Osteocyte (in vitro differentiated cells): ENCODE measurements around the gene TRAK1. TPM values are rescaled to one million over a fixed set of nuclear protein-coding genes. Genes with fewer than 3 reads are reported as not detected.
A peak's percentile ranks its signal among the peaks of the same experiment; 100 is the strongest.

Source experiments
- DNase-seq: peaks from one replicate; pipeline ENCODE4 v3.0.0; 2021; ENCODE audit warnings: mixed read lengths; ENCODE audit not compliant: unreplicated experiment; ENCODE audit errors: extremely low spot score
- H3K27ac Mint-ChIP-seq: one replicate; pipeline ENCODE4 v1.8.0; 2021; ENCODE audit warnings: mild to moderate bottlenecking, mixed read lengths; ENCODE audit not compliant: unreplicated experiment
- H3K27me3 Mint-ChIP-seq: one replicate; pipeline ENCODE4 v1.8.0; 2021; ENCODE audit warnings: mixed read lengths; ENCODE audit not compliant: unreplicated experiment
- H3K36me3 Mint-ChIP-seq: one replicate; pipeline ENCODE4 v1.8.0; 2021; ENCODE audit warnings: mixed read lengths; ENCODE audit not compliant: unreplicated experiment
- H3K4me1 Mint-ChIP-seq: one replicate; pipeline ENCODE4 v1.8.0; 2021; ENCODE audit warnings: mixed read lengths; ENCODE audit not compliant: unreplicated experiment
- H3K4me3 Mint-ChIP-seq: one replicate; pipeline ENCODE4 v1.8.0; 2021; ENCODE audit warnings: mild to moderate bottlenecking, moderate library complexity, mixed read lengths; ENCODE audit not compliant: unreplicated experiment
- H3K9me3 Mint-ChIP-seq: one replicate; pipeline ENCODE4 v1.8.0; 2021; ENCODE audit warnings: mixed read lengths; ENCODE audit not compliant: unreplicated experiment
- CTCF ChIP-seq: fragments of 200-600 bp; sonication (generic); IDR thresholded peaks from 2 replicates; pipeline ENCODE4 v1.5.0; 2021; ENCODE audit warnings: antibody characterized with exemption, mild to moderate bottlenecking, moderate library complexity
- total RNA-seq: library from RNA; stranded (reverse); gene quantifications from 2 replicates; pipeline ENCODE4 v1.2.1, GENCODE V29; 2021

Gene TRAK1
- total RNA-seq, 1 donor from 2014 or later: 30.7 TPM

DNA sequence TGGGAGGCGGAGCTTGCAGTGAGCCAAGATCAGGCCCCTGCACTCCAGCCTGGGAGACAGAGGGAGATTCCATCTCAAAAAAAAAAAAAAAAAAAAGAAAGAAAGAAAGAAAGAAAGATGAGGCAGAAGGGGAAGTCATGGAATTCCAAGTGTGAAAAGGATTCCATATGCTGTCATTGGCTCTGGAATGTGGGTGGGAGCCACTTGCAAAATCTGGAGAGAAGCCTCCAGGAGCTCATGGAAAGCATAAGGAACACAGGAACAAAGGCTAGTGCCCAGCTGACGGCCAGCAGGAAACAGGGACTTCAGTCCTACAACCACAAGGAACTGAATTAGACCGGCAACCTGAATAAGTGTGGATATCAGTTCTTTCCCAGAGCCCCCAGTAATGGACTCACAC, 12.5 kb upstream of the TRAK1 start:
- Mint-ChIP-seq H3K36me3 (peaks cover 5% of the 10 kb centered on the region), H3K4me1 (peaks cover 53% of the 10 kb centered on the region), H3K4me3 (no peak overlapping the region), H3K27ac (peak overlapping the region; percentile 52), H3K27me3 (no peaks in the 10 kb centered on the region), H3K9me3 (peaks cover 7% of the 10 kb centered on the region)
- no peak for DNase-seq
- no peak for TF ChIP-seq CTCF

DNA sequence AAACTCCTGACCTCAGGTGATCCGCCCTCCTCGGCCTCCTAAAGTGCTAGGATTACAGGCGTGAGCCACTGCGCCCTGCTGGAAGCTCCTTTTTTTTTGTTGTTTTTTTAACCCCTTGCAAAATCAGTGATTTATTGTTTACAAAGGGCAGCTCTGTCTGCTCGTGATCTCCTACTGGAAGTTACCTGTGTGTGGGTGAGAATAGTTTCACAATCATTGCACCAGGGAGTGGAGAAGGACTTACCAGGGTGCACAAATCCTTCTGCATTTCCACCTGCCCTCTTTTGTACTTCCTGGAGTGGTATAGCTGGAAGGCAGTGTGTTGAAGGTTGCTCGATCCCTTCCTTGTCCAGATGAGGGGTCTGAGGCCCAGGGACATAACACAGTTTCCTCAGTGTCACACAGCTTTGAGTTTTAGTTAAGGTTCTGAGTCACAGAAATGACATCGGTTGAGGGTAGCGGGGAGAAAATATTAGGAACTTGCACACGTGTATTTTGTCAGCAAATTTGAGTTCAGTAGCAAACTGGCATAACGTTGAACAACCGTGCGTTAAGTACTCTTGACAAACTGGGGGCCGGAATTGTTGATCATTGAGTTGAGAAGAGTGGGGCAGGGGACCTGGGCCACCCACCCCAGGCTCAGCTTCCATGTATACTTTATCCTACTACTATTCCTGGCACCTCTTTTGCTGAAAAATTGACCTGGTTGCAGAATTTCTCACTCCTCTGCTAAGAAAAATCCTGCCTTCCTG, 11.3 kb upstream of the TRAK1 start:
- peaks cover 50% of the 10 kb centered on the region for H3K4me1 Mint-ChIP-seq
- no peak for DNase-seq
- H3K27ac Mint-ChIP-seq: peak overlapping the region; percentile 96
- peaks cover 5% of the 10 kb centered on the region for H3K36me3 Mint-ChIP-seq
- H3K4me3 Mint-ChIP-seq: no peak overlapping the region
- H3K9me3 Mint-ChIP-seq: peaks cover 7% of the 10 kb centered on the region
- H3K27me3 Mint-ChIP-seq: no peaks in the 10 kb centered on the region
- no peak for TF ChIP-seq CTCF

- DNase-seq: no peak
- peak overlapping the region; percentile 1 for H3K4me3 Mint-ChIP-seq
- peaks cover 7% of the 10 kb centered on the region for H3K9me3 Mint-ChIP-seq
- no peak for TF ChIP-seq CTCF
- H3K27ac Mint-ChIP-seq: peak overlapping the region; percentile 96
- H3K4me1 Mint-ChIP-seq: peaks cover 53% of the 10 kb centered on the region
- H3K36me3 Mint-ChIP-seq: peaks cover 5% of the 10 kb centered on the region
- H3K27me3 Mint-ChIP-seq: no peaks in the 10 kb centered on the region
Observed at GRCh38 chr3:42080453-42080872, 10.7 kb upstream of the TRAK1 start.

DNA sequence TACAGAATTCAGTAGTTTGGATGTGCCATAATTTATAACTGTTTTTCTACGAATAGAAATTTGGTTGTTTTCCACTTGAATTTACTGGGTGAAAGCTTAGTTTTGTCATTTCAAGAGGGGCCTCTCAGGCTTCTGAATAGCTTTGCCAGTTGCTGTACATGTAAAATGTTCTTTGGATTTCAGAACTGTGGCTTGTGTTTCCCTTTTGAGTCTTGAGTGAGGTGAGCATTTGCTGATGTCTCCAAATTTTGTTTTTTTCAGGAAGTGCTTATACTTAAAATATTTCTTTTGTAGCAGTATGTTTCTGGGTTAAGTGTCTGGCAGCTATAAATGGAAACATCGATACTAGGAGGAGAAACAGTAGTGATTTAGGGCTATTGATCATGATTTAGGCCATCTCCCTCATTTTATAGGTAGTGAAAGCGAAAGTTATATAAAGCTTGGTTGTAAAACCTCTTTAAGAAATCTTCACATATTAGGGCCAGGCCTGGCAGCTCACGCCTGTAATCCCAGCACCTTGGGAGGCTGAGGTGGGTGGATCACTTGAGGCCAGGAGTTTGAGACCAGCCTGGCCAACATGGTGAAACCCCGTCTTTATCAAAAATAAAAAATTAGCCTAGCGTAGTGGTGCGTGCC, 9.2 kb upstream of the TRAK1 start:
- no peak overlapping the region for H3K4me3 Mint-ChIP-seq
- no peaks in the 10 kb centered on the region for H3K27me3 Mint-ChIP-seq
- peaks cover under 1% of the 10 kb centered on the region for H3K9me3 Mint-ChIP-seq
- H3K36me3 Mint-ChIP-seq: peaks cover 3% of the 10 kb centered on the region
- H3K4me1 Mint-ChIP-seq: peaks cover 55% of the 10 kb centered on the region
- DNase-seq: no peak
- no peak for TF ChIP-seq CTCF
- peak overlapping the region; percentile 96 for H3K27ac Mint-ChIP-seq

GRCh38 chr3:42084586-42084985, 6.6 kb upstream of the TRAK1 start:
- DNase-seq: no peak
- Mint-ChIP-seq H3K9me3 (no peaks in the 10 kb centered on the region), H3K4me3 (no peak overlapping the region), H3K4me1 (peaks cover 41% of the 10 kb centered on the region), H3K27ac (no peak overlapping the region), H3K27me3 (no peaks in the 10 kb centered on the region), H3K36me3 (peaks cover 16% of the 10 kb centered on the region)
- TF ChIP-seq CTCF: no peak
